Measurements from ENCODE around the gene NPAS2.

The NPAS2 gene

GRCh38 chr2:100900156-100900795 is 80.3 kb downstream of the NPAS2 start:
- TF ChIP-seq ZNF274 (IDR thresholded peaks at IDR 0.05; ENCODE audit: low read depth, low read length): no peak
- no peak overlapping the region for H3K4me3 ChIP-seq (ENCODE audit: low read length)

- no peak for TF ChIP-seq ZNF274 (IDR thresholded peaks at IDR 0.05; ENCODE audit: low read depth, low read length)
Measured at GRCh38 chr2:100902817-100903405, 83.0 kb downstream of the NPAS2 start.

GRCh38 chr2:100903534-100904258 is 83.8 kb downstream of the NPAS2 start:
- TF ChIP-seq ZNF274 (IDR thresholded peaks at IDR 0.05; ENCODE audit: low read depth, low read length): no peak
- no peak overlapping the region for H3K4me3 ChIP-seq (ENCODE audit: low read length)

More at GRCh38 chr2:100902817-100903405, 83.0 kb downstream of the NPAS2 start:
- no peak overlapping the region for H3K4me3 ChIP-seq (ENCODE audit: low read length)

- no peak overlapping the region for H3K4me3 ChIP-seq (ENCODE audit: low read length)
- TF ChIP-seq ZNF274 (IDR thresholded peaks at IDR 0.05; ENCODE audit: low read depth, low read length): no peak
Measured at GRCh38 chr2:100905132-100905805, 85.3 kb downstream of the NPAS2 start.

GRCh38 chr2:100906131-100906530 is 86.2 kb downstream of the NPAS2 start:
- no peak for TF ChIP-seq ZNF274 (IDR thresholded peaks at IDR 0.05; ENCODE audit: low read depth, low read length)
- H3K4me3 ChIP-seq (ENCODE audit: low read length): no peak overlapping the region

GRCh38 chr2:100906679-100907078 is 86.7 kb downstream of the NPAS2 start:
- no peak for TF ChIP-seq ZNF274 (IDR thresholded peaks at IDR 0.05; ENCODE audit: low read depth, low read length)
- no peak overlapping the region for H3K4me3 ChIP-seq (ENCODE audit: low read length)

- TF ChIP-seq ZNF274 (IDR thresholded peaks at IDR 0.05; ENCODE audit: low read depth, low read length): no peak
- H3K4me3 ChIP-seq (ENCODE audit: low read length): no peak overlapping the region
Measured at GRCh38 chr2:100907832-100908231, 87.9 kb downstream of the NPAS2 start.

- no peak for TF ChIP-seq ZNF274 (IDR thresholded peaks at IDR 0.05; ENCODE audit: low read depth, low read length)
- no peak overlapping the region for H3K4me3 ChIP-seq (ENCODE audit: low read length)
Measured at GRCh38 chr2:100909534-100910081, 89.7 kb downstream of the NPAS2 start.

GRCh38 chr2:100910111-100910510 is 90.2 kb downstream of the NPAS2 start:
- no peak for TF ChIP-seq ZNF274 (IDR thresholded peaks at IDR 0.05; ENCODE audit: low read depth, low read length)
- H3K4me3 ChIP-seq (ENCODE audit: low read length): no peak overlapping the region

GRCh38 chr2:100919316-100919715 is 99.4 kb downstream of the NPAS2 start:
- TF ChIP-seq ZNF274 (IDR thresholded peaks at IDR 0.05; ENCODE audit: low read depth, low read length): no peak
- H3K4me3 ChIP-seq (ENCODE audit: low read length): no peak overlapping the region

- no peak for TF ChIP-seq ZNF274 (IDR thresholded peaks at IDR 0.05; ENCODE audit: low read depth, low read length)
- no peak overlapping the region for H3K4me3 ChIP-seq (ENCODE audit: low read length)
Measured at GRCh38 chr2:100921685-100922161, 101.8 kb downstream of the NPAS2 start.

GRCh38 chr2:100923461-100924060 is 103.6 kb downstream of the NPAS2 start:
- TF ChIP-seq ZNF274 (IDR thresholded peaks at IDR 0.05; ENCODE audit: low read depth, low read length): no peak
- no peak overlapping the region for H3K4me3 ChIP-seq (ENCODE audit: low read length)

- TF ChIP-seq ZNF274 (IDR thresholded peaks at IDR 0.05; ENCODE audit: low read depth, low read length): no peak
- no peak overlapping the region for H3K4me3 ChIP-seq (ENCODE audit: low read length)
Measured at GRCh38 chr2:100924122-100924519, 104.2 kb downstream of the NPAS2 start.
